DMS 273 treated with DMSO at 0.1 percent for 48 hours (cell line): ENCODE measurements around the gene MTURN.
"Not testable (repeated sequence)": the region's sequence is repeated elsewhere in the genome, so short reads cannot be mapped to it uniquely, and the experiment has no call there.

ENCODE experiments used
- DNase-seq: peaks from one replicate; lab custom pipeline; 2025; lab: John Stamatoyannopoulos, UW

MTURN gene

GRCh38 chr7:30180718-30181117 lies 45.9 kb downstream of the MTURN start:
- DNase-seq: peak; percentile 67

- no peak for DNase-seq
Observed at GRCh38 chr7:30181211-30181610, 46.4 kb downstream of the MTURN start.

GRCh38 chr7:30181736-30182522 lies 47.1 kb downstream of the MTURN start:
- no peak for DNase-seq

- DNase-seq: no peak
Observed at GRCh38 chr7:30182814-30183213, 48.0 kb downstream of the MTURN start.

- no peak for DNase-seq
Observed at GRCh38 chr7:30183749-30184369, 49.1 kb downstream of the MTURN start.

- no peak for DNase-seq
Observed at GRCh38 chr7:30184791-30185487, 50.2 kb downstream of the MTURN start.

- DNase-seq: no peak
Observed at GRCh38 chr7:30185496-30185895, 50.7 kb downstream of the MTURN start.

- no peak for DNase-seq
Observed at GRCh38 chr7:30186725-30187124, 51.9 kb downstream of the MTURN start.

GRCh38 chr7:30187513-30187912 lies 52.7 kb downstream of the MTURN start:
- DNase-seq: no peak

- not testable (repeated sequence) for DNase-seq
Observed at GRCh38 chr7:30188381-30188780, 53.6 kb downstream of the MTURN start.

- DNase-seq: no peak
Observed at GRCh38 chr7:30188811-30189210, 54.0 kb downstream of the MTURN start.

GRCh38 chr7:30191809-30192208 lies 57.0 kb downstream of the MTURN start:
- no peak for DNase-seq

- DNase-seq: no peak
Observed at GRCh38 chr7:30193336-30193943, 58.7 kb downstream of the MTURN start.

- no peak for DNase-seq
Observed at GRCh38 chr7:30196408-30196807, 61.6 kb downstream of the MTURN start.

GRCh38 chr7:30197438-30197837 lies 62.7 kb downstream of the MTURN start:
- DNase-seq: no peak

GRCh38 chr7:30199271-30199670 lies 64.5 kb downstream of the MTURN start:
- DNase-seq: no peak

- no peak for DNase-seq
Observed at GRCh38 chr7:30200591-30200990, 65.8 kb downstream of the MTURN start.

- DNase-seq: no peak
Observed at GRCh38 chr7:30201161-30201666, 66.4 kb downstream of the MTURN start.

- no peak for DNase-seq
Observed at GRCh38 chr7:30201921-30202320, 67.1 kb downstream of the MTURN start.

GRCh38 chr7:30202671-30203070 lies 67.9 kb downstream of the MTURN start:
- no peak for DNase-seq

GRCh38 chr7:30206491-30206890 lies 71.7 kb downstream of the MTURN start:
- DNase-seq: peak; percentile 36

- DNase-seq: no peak
Observed at GRCh38 chr7:30206942-30207341, 72.2 kb downstream of the MTURN start.
